Measurements from ENCODE around the gene AOC1.
"Not testable (repeated sequence)": the region's sequence is repeated elsewhere in the genome, so short reads cannot be mapped to it uniquely, and the experiment has no call there.

AOC1 gene

GRCh38 chr7:150902078-150903033 lies 50.0 kb downstream of the AOC1 start:
- DNase-seq (ENCODE audit: low read depth, low spot score), result no peak

GRCh38 chr7:150903606-150904005 lies 51.3 kb downstream of the AOC1 start:
- no peak for DNase-seq (ENCODE audit: low read depth, low spot score)
- H3K27me3 ChIP-seq (ENCODE audit: insufficient read depth, insufficient read length), result peaks cover 21% of the 10 kb centered on the region
- H3K9ac ChIP-seq (ENCODE audit: insufficient read length, low read depth), result no peak overlapping the region

More at GRCh38 chr7:150902078-150903033, 50.0 kb downstream of the AOC1 start:
- Histone ChIP-seq H3K9ac (ENCODE audit: insufficient read length, low read depth) (peak overlapping the region; percentile 8), H3K27me3 (ENCODE audit: insufficient read depth, insufficient read length) (peaks cover 21% of the 10 kb centered on the region), H3K36me3 (ENCODE audit: insufficient read depth, insufficient read length, low read length) (no peaks in the 10 kb centered on the region), H3K9me3 (ENCODE audit: insufficient read depth, low read length) (no peaks in the 10 kb centered on the region), H3K4me1 (ENCODE audit: insufficient read depth, insufficient read length) (peaks cover 10% of the 10 kb centered on the region), H3K4me3 (ENCODE audit: insufficient read length, low read depth) (no peak overlapping the region)
- no peak for TF ChIP-seq ZNF274 (IDR thresholded peaks at IDR 0.05; ENCODE audit: low read depth, low read length)
- TF ChIP-seq YY1 (IDR thresholded peaks at IDR 0.05; ENCODE audit: insufficient read depth, insufficient read length), result no peak
- no peak for TF ChIP-seq SUZ12 (IDR thresholded peaks at IDR 0.05; ENCODE audit: extremely low read depth, insufficient read depth, insufficient read length)

DNA sequence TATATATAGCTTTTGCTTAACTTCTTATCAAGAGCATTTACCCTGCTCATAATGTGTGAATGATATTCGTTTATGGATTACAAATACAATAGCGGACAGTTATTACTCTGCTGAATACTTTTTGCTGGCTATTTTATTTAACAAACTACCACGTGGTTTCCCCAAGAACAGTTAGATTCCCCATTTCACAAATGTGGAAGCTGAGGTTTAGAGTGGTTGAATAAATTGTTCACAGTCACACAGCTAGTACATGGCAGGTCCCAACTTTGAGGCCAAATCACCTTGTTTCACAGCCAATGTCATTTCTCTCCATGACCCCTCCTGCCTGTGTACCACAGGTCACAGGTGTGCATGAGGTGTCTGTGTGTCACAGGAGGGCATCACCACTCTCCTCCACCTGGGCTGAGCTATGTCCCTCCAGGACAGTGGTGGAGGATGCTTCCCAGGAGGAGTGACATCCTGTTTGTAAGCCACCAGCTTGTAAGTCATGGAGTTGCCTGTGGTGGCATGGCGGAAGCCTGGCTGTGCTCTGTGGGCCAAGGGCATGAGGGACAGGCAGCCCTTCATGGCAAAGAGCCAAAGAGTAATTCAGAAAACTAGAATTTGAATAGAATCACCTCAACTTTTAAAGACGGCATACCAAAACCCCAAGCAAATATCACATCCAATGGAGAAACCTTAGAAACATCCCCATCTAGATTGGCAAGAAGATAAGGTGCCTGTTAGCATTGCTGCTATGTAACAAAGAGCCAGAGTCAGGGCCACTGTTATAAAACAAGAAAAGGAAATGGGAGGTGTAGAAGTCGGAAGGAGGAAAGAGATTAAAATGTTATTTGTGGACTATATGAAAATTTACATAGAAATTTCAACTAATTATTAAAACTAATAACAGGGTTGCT lies 51.9 kb downstream of the AOC1 start:
- no peaks in the 10 kb centered on the region for H3K36me3 ChIP-seq (ENCODE audit: insufficient read depth, insufficient read length, low read length)
- no peak overlapping the region for H3K9ac ChIP-seq (ENCODE audit: insufficient read length, low read depth)
- TF ChIP-seq YY1 (IDR thresholded peaks at IDR 0.05; ENCODE audit: insufficient read depth, insufficient read length), result no peak
- TF ChIP-seq ZNF274 (IDR thresholded peaks at IDR 0.05; ENCODE audit: low read depth, low read length), result no peak
- TF ChIP-seq SUZ12 (IDR thresholded peaks at IDR 0.05; ENCODE audit: extremely low read depth, insufficient read depth, insufficient read length), result no peak
- H3K4me3 ChIP-seq (ENCODE audit: insufficient read length, low read depth), result no peak overlapping the region
- peaks cover 15% of the 10 kb centered on the region for H3K27me3 ChIP-seq (ENCODE audit: insufficient read depth, insufficient read length)
- no peak for DNase-seq (ENCODE audit: low read depth, low spot score)
- H3K9me3 ChIP-seq (ENCODE audit: insufficient read depth, low read length), result no peaks in the 10 kb centered on the region
- peaks cover 5% of the 10 kb centered on the region for H3K4me1 ChIP-seq (ENCODE audit: insufficient read depth, insufficient read length)

More at GRCh38 chr7:150903606-150904005, 51.3 kb downstream of the AOC1 start:
- no peak overlapping the region for H3K4me3 ChIP-seq (ENCODE audit: insufficient read length, low read depth)
- no peaks in the 10 kb centered on the region for H3K9me3 ChIP-seq (ENCODE audit: insufficient read depth, low read length)
- H3K36me3 ChIP-seq (ENCODE audit: insufficient read depth, insufficient read length, low read length), result no peaks in the 10 kb centered on the region
- peaks cover 5% of the 10 kb centered on the region for H3K4me1 ChIP-seq (ENCODE audit: insufficient read depth, insufficient read length)
- no peak for TF ChIP-seq ZNF274 (IDR thresholded peaks at IDR 0.05; ENCODE audit: low read depth, low read length)
- TF ChIP-seq YY1 (IDR thresholded peaks at IDR 0.05; ENCODE audit: insufficient read depth, insufficient read length), result no peak
- TF ChIP-seq SUZ12 (IDR thresholded peaks at IDR 0.05; ENCODE audit: extremely low read depth, insufficient read depth, insufficient read length), result no peak

- no peaks in the 10 kb centered on the region for H3K27me3 ChIP-seq (ENCODE audit: insufficient read depth, insufficient read length)
- H3K9me3 ChIP-seq (ENCODE audit: insufficient read depth, low read length), result no peaks in the 10 kb centered on the region
- no peak overlapping the region for H3K9ac ChIP-seq (ENCODE audit: insufficient read length, low read depth)
- peaks cover 10% of the 10 kb centered on the region for H3K4me1 ChIP-seq (ENCODE audit: insufficient read depth, insufficient read length)
- no peak for DNase-seq (ENCODE audit: low read depth, low spot score)
- no peaks in the 10 kb centered on the region for H3K36me3 ChIP-seq (ENCODE audit: insufficient read depth, insufficient read length, low read length)
- no peak overlapping the region for H3K4me3 ChIP-seq (ENCODE audit: insufficient read length, low read depth)
- TF ChIP-seq YY1 (IDR thresholded peaks at IDR 0.05; ENCODE audit: insufficient read depth, insufficient read length), result no peak
- TF ChIP-seq SUZ12 (IDR thresholded peaks at IDR 0.05; ENCODE audit: extremely low read depth, insufficient read depth, insufficient read length), result no peak
- TF ChIP-seq ZNF274 (IDR thresholded peaks at IDR 0.05; ENCODE audit: low read depth, low read length), result no peak
Measured at GRCh38 chr7:150908173-150908572, 55.9 kb downstream of the AOC1 start.

DNA sequence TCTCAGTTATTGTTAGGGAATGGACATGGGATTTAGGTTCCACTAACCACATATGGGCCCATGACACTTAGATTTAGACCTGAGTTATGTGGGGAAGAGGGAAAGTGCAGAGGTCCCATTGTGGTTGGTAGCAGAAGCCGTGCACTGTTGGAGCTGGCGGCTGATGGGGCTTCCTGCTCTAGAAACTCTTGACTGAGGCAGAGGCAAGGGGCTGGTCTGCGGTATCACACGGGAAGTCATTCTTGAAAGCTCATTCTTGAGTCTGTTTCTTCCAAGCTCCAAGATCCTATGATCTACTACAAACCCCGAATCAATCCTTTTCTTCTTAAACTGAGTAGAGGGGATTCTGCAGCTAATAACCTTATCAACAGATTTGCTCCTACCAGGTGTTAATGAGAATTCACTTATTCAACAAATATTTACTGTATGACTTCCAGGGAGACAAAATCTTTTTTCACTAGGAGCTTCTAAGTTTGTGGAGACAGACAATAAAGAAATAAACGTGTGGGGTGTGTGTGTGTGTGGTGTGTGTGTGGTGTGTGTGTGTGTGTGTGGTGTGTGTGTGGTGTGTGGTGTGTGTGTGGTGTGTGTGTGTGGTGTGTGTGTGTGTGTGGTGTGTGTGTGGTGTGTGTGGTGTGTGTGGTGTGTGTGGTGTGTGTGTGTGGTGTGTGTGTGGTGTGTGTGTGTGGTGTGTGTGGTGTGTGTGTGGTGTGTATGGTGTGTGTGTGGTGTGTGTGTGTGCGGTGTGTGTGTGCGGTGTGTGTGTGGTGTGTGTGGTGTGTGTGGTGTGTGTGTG lies 57.1 kb downstream of the AOC1 start:
- no peak for TF ChIP-seq YY1 (IDR thresholded peaks at IDR 0.05; ENCODE audit: insufficient read depth, insufficient read length)
- TF ChIP-seq SUZ12 (IDR thresholded peaks at IDR 0.05; ENCODE audit: extremely low read depth, insufficient read depth, insufficient read length), result no peak
- no peak for TF ChIP-seq ZNF274 (IDR thresholded peaks at IDR 0.05; ENCODE audit: low read depth, low read length)
- H3K9me3 ChIP-seq (ENCODE audit: insufficient read depth, low read length), result no peaks in the 10 kb centered on the region
- no peaks in the 10 kb centered on the region for H3K36me3 ChIP-seq (ENCODE audit: insufficient read depth, insufficient read length, low read length)
- H3K4me3 ChIP-seq (ENCODE audit: insufficient read length, low read depth), result no peak overlapping the region
- no peak for DNase-seq (ENCODE audit: low read depth, low spot score)
- H3K9ac ChIP-seq (ENCODE audit: insufficient read length, low read depth), result no peak overlapping the region
- H3K4me1 ChIP-seq (ENCODE audit: insufficient read depth, insufficient read length), result peaks cover 10% of the 10 kb centered on the region
- no peaks in the 10 kb centered on the region for H3K27me3 ChIP-seq (ENCODE audit: insufficient read depth, insufficient read length)

- DNase-seq (ENCODE audit: low read depth, low spot score); H3K27me3 ChIP-seq (ENCODE audit: insufficient read depth, insufficient read length); H3K36me3 ChIP-seq (ENCODE audit: insufficient read depth, insufficient read length, low read length); H3K9me3 ChIP-seq (ENCODE audit: insufficient read depth, low read length); H3K4me3 ChIP-seq (ENCODE audit: insufficient read length, low read depth); H3K9ac ChIP-seq (ENCODE audit: insufficient read length, low read depth); H3K4me1 ChIP-seq (ENCODE audit: insufficient read depth, insufficient read length): not testable (repeated sequence)
Measured at GRCh38 chr7:150910305-150910995, 58.1 kb downstream of the AOC1 start.

Measured in NT2/D1 (cell line).